ENCODE results near the gene GPC1. TPM values are rescaled to one million over a fixed set of nuclear protein-coding genes. Genes with fewer than 3 reads are reported as not detected.
A peak's percentile ranks its signal among the peaks of the same experiment; 100 is the strongest.

Gene GPC1
- total and polyA plus RNA-seq, 2 of the 13 experiments (the other 11 are each of a cell fraction or from before 2014, with no cell fraction given) = 4.0 to 5.5 TPM

GRCh38 chr2:240509667-240510512, 74.4 kb downstream of the GPC1 start:
- no peaks in the 10 kb centered on the region for H3K27me3 ChIP-seq (ENCODE audit: control insufficient read depth in 1 of 2, insufficient read depth in 2 of 2, low read length in 2 of 2)
- WGBS (ENCODE audit: low lambda C conversion rate) = 80% methylated on average over 12 of the region's 12 CpGs
- peaks cover 6 to 10% of the 10 kb centered on the region in 2 experiments; a peak in 3 of 5 replicates for H3K36me3 ChIP-seq (replicated peaks in 1 of 2; ENCODE audit: control insufficient read depth in 1 of 2, insufficient read depth in 2 of 2, low read length in 2 of 2)
- H2AFZ ChIP-seq (ENCODE audit: low read length) = no peak overlapping the region
- CTCF ChIA-PET (ENCODE audit: low intra/inter-chr PET ratio, low total read pairs) = no interaction called here
- intact Hi-C loops (cut with micrococcal nuclease; ENCODE audit: unreplicated experiment) (loop anchor here (10.0 kb wide), 1 partner anchor 135 kb away; no protein-coding TSS in a partner anchor), in situ Hi-C loops (cut with HindIII; ENCODE audit: extremely low pct_ligation_motif_present, low pct_unique_long_range_greater_than_20kb) (no loop called here)
- H3K9ac ChIP-seq (ENCODE audit: insufficient read depth, low read depth, low read length) = no peak overlapping the region
- H3K4me2 ChIP-seq (ENCODE audit: low read depth, low read length) = no peak overlapping the region
- H3K9me3 ChIP-seq (ENCODE audit: low read length) = no peaks in the 10 kb centered on the region
- no peak for ATAC-seq
- BruUV-seq (replicated peaks) = no TSS peak
- TF ChIP-seq GFI1 (CRISPR knock-in tag; IDR thresholded peaks at IDR 0.05; ENCODE audit: borderline replicate concordance) (no peak), ZNF263 (CRISPR knock-in tag; IDR thresholded peaks at IDR 0.05) (peak; percentile 76), ZNF672 (CRISPR knock-in tag; IDR thresholded peaks at IDR 0.05) (no peak), NR3C1 (CRISPR knock-in tag; IDR thresholded peaks at IDR 0.05) (no peak), SUZ12 (IDR thresholded peaks at IDR 0.05; ENCODE audit: low read depth, low read length) (no peak), RFX3 (CRISPR knock-in tag; IDR thresholded peaks at IDR 0.05) (no peak), ZMYM2 (CRISPR knock-in tag; IDR thresholded peaks at IDR 0.05) (no peak), KDM5B (CRISPR knock-in tag; IDR thresholded peaks at IDR 0.05; ENCODE audit: borderline replicate concordance) (no peak), ZNF484 (CRISPR knock-in tag; IDR thresholded peaks at IDR 0.05; ENCODE audit: borderline replicate concordance, low read depth) (no peak), ZFAT (CRISPR knock-in tag; conservative IDR thresholded peaks at IDR 0.05) (no peak), ZNF850 (CRISPR knock-in tag; conservative IDR thresholded peaks at IDR 0.05) (no peak), ATF3 (CRISPR knock-in tag; IDR thresholded peaks at IDR 0.05) (no peak), BRD4 (CRISPR knock-in tag; IDR thresholded peaks at IDR 0.05) (no peak), SIX4 (CRISPR knock-in tag; IDR thresholded peaks at IDR 0.05) (no peak), CEBPB (IDR thresholded peaks at IDR 0.05; ENCODE audit: borderline replicate concordance, low read depth, low read length) (peak; percentile 66; the same call in 1 of the 2 replicates)
- TF ChIP-seq, protein P1, sequence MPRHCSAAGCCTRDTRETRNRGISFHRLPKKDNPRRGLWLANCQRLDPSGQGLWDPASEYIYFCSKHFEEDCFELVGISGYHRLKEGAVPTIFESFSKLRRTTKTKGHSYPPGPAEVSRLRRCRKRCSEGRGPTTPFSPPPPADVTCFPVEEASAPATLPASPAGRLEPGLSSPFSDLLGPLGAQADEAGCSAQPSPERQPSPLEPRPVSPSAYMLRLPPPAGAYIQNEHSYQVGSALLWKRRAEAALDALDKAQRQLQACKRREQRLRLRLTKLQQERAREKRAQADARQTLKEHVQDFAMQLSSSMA (CRISPR knock-in tag; IDR thresholded peaks at IDR 0.05) = no peak
- TF ChIP-seq, protein P2, sequence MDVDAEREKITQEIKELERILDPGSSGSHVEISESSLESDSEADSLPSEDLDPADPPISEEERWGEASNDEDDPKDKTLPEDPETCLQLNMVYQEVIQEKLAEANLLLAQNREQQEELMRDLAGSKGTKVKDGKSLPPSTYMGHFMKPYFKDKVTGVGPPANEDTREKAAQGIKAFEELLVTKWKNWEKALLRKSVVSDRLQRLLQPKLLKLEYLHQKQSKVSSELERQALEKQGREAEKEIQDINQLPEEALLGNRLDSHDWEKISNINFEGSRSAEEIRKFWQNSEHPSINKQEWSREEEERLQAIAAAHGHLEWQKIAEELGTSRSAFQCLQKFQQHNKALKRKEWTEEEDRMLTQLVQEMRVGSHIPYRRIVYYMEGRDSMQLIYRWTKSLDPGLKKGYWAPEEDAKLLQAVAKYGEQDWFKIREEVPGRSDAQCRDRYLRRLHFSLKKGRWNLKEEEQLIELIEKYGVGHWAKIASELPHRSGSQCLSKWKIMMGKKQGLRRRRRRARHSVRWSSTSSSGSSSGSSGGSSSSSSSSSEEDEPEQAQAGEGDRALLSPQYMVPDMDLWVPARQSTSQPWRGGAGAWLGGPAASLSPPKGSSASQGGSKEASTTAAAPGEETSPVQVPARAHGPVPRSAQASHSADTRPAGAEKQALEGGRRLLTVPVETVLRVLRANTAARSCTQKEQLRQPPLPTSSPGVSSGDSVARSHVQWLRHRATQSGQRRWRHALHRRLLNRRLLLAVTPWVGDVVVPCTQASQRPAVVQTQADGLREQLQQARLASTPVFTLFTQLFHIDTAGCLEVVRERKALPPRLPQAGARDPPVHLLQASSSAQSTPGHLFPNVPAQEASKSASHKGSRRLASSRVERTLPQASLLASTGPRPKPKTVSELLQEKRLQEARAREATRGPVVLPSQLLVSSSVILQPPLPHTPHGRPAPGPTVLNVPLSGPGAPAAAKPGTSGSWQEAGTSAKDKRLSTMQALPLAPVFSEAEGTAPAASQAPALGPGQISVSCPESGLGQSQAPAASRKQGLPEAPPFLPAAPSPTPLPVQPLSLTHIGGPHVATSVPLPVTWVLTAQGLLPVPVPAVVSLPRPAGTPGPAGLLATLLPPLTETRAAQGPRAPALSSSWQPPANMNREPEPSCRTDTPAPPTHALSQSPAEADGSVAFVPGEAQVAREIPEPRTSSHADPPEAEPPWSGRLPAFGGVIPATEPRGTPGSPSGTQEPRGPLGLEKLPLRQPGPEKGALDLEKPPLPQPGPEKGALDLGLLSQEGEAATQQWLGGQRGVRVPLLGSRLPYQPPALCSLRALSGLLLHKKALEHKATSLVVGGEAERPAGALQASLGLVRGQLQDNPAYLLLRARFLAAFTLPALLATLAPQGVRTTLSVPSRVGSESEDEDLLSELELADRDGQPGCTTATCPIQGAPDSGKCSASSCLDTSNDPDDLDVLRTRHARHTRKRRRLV (CRISPR knock-in tag; IDR thresholded peaks at IDR 0.05) = no peak
- TF ChIP-seq, protein P3, sequence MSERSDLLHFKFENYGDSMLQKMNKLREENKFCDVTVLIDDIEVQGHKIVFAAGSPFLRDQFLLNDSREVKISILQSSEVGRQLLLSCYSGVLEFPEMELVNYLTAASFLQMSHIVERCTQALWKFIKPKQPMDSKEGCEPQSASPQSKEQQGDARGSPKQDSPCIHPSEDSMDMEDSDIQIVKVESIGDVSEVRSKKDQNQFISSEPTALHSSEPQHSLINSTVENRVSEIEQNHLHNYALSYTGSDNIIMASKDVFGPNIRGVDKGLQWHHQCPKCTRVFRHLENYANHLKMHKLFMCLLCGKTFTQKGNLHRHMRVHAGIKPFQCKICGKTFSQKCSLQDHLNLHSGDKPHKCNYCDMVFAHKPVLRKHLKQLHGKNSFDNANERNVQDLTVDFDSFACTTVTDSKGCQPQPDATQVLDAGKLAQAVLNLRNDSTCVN (CRISPR knock-in tag; IDR thresholded peaks at IDR 0.05; ENCODE audit: borderline replicate concordance) = no peak
- no peaks in the 10 kb centered on the region; the same call in 1 of the 2 replicates for H4K20me1 ChIP-seq (ENCODE audit: insufficient read depth, low read length)
- H3K27ac ChIP-seq (ENCODE audit: extremely low read length, insufficient read depth, low read length) = no peak overlapping the region
- DNase-seq (ENCODE audit: low spot score) = no peak
- H3K79me2 ChIP-seq (ENCODE audit: insufficient read depth, low read length) = no peaks in the 10 kb centered on the region
- POLR2A ChIA-PET = no interaction called here
- no peak for FAIRE-seq
- no peaks in the 10 kb centered on the region for H3K4me1 ChIP-seq (ENCODE audit: insufficient read depth, low read length)
- H3K4me3 ChIP-seq (replicated peaks in 1 of 3; ENCODE audit: insufficient read depth in 1 of 3, low read depth in 2 of 3, low read length in 3 of 3) = no peak overlapping the region
